GM18519 (cell line): Measurements from ENCODE around the gene FMNL1.

Experiments used
- ATAC-seq: cut with Tn5 transposase; IDR thresholded peaks from one replicate; pipeline ENCODE4 v1.9.1; 2021; ENCODE audit warnings: mild to moderate bottlenecking, moderate library complexity; ENCODE audit not compliant: unreplicated experiment, low FRiP score

FMNL1 gene

DNA sequence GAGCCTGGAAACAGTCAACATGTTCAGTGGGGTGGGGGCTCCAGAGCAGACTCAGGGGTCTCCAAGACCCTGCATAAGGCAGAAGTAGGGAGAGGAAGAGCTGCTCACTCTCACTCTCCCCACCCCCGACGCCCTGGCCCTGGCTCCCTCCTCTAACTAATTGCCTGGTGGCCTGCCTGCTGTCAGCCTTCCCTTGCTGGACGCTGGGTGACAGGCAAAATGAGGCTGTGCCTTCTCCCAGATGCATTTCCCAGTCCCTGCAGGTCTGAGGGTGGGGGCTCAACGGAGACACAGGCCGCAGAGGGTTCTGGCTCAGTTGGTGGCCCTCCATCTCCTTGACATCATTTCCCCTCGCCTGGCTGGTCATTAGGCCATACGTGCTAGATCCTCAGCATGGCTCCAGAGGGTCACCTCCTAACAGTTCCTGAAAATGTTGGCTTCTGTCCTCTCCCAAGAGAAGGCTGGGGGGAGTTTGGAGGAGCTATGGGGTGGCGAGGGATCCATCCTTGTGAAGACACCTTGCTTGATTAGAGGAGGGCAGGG, 1.4 kb downstream of the FMNL1 start:
- ATAC-seq: no peak

DNA sequence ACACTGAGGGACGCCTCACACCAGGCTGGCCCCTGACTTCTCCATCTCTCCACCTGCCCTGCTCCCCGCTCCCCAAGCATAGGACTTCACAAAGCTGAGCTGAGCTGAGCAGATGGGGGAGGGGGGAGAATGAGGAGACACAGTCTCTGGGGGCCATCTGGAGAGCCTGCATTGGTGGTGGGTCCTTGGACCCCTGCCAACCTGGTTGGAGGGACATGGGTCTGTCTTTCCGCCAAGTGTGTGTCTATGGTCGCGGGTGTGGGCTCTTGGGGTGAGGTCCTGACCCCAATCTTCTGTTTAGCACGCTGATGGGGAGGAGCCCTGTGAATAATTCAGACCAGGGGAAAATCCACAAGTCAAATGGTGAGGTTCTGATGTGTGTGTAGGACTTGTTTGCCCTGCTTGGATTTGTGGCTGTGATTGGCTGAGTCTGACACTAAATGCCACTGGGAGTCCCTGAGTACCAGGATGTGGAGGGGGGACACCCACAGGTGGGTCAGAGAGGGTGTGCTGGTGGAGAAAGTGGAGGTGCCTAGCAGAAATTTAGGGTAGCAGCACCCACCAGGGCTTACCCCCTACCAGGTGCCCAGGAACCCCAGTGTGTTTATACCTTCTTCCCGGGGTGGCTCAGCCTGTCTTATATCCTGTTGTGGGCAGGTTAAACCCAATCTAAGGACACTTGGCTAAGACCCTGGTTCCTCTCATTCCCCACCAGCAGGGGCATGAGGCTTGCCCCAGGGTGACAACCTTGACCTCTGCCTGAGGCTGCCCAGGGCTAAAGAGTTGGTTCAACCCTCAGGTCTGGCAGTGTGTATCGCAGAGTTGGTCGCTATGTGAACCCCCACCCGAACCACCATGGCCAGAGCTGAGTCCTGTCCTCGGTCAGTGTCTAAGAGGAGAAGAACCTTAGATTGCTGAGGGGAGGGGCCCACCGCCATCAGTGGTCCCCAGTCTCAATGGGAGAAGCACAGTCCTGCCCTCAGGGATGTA, 2.1 kb downstream of the FMNL1 start:
- no peak for ATAC-seq

DNA sequence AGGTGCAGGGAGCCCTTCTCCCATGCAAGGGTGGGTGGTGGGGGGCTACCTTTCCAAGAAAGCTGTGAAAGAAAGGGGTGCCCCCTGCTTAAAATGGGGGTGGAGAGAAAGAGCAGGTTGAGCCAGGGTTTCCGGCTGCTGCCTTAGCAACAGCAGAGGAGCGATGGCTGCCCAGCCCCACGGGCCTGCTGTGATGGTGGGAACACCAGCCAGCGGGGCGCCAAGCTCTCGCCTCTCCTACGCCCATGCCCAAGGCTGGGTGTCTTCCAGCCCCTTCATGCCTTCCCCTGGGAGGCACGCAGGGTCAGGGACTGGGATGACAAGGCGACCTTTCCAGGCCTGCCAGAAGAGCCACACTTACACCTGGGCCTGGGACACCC, 3.0 kb downstream of the FMNL1 start:
- ATAC-seq: no peak

DNA sequence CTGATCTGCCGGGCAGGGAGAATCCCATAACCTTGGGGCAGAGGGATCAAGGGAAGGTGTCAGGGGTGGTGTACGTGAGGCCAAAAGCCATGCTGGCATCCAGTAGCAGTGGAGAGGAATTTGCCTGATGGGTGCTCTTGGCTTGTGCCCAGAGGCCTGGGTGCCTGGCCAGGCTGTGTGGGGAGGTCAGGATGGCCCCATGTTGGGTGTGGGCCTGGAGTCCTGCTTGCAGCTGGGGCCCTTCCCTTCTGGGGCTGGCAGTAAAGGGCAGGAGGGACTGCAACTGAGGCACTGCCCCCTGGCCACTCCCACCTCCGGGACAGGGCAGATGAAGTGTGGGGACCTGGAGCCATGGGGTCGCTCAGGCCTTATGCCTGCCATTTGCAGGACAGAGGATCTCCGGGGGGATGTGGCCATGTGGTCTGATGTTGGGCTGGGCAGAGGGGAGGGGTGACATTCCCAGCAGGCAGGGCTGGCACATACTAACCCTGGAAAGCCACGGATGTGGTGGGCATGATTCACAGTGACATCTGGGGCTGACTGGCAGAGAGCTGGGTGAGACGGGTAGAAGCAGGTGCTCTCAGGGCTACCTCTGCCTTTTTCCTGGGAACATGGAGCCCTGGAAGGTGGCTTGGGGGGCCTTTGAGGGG, 3.5 kb downstream of the FMNL1 start:
- ATAC-seq: no peak

DNA sequence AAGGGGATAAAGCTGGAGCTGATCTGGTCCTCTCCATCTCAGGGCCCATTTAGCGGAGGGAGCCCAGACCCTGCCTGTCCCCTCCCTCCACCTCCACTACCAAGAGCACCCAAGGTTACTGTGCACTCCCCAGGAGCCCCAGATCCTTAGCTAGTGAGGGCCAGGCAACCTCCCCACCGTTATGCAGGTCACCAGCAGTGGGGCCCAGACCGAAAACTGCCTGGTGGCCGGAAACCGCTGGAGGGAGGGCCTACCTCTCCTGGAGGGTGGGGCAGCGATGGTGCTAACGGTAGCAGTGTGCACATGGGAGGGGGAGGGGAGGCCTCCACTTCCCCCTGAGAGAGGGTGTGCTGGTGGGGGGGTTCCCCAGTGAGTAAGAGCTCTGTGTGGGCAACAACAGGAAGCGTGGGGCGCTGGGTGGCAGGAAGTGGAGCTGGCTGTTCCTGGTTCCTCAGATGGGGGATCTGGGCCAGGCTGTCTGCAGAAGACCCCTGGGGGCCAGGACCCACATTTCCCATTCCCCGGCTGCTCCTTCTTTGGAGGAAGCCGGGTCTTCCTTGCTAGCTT, 4.4 kb downstream of the FMNL1 start:
- ATAC-seq: no peak

DNA sequence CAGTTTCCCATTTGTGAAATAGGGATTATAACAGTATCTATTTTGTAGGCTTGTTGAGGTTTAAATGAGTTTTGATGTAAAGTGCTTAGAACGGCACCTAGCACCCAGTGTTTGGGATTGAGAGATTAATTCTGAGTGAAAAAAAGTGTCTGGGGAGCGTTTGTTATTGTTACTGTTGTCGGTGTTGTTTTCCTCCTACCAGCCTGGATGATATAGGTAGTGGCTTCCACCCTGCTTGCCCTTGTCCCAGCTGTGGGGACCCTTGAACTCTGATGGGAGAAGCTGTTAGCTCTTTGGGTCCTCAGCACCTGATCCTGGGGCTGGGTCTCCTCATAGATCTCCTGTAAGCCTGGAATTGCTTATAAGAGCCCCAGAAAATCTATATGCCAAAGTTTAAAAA, 4.9 kb downstream of the FMNL1 start:
- no peak for ATAC-seq

DNA sequence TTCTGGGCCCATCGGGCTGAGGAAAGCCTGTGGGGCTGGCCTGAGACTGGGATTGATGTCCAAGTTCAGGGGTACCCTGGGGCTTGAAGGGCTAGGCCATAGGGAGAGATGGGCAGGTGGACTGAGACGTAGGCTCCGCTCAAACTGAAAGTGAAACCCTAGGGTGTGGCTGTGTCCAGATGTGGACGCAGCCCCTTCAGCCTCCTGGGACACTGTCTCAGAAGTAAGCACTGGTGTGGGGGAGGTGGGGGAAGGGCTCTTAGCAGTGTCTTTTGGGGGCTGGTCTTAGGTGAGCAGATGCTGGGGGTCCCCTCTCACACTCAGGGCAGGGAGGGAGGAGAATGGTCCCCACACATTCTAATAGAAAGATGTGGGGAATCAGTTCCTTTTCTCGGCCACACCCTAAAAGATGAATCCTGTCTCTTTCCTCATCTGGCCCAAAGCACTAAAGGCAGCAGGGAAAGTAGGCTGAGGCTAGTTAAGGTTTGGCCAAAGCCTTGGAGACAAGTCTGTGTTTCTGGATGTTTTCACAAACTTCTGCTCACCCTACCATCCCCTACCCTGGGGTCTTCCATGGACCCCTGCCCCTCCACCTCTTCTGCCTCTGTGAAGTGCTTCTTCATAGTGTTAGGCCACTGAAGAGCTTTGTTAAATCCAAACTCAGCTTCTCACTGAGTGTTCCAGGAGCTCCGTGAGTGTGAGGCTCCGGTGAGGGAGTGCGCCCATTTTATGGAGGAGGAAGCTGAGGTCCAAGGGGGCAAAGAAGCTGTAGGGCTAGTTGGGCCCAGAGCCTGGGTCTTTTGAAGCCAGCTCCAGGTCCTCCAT, 5.6 kb downstream of the FMNL1 start:
- no peak for ATAC-seq

DNA sequence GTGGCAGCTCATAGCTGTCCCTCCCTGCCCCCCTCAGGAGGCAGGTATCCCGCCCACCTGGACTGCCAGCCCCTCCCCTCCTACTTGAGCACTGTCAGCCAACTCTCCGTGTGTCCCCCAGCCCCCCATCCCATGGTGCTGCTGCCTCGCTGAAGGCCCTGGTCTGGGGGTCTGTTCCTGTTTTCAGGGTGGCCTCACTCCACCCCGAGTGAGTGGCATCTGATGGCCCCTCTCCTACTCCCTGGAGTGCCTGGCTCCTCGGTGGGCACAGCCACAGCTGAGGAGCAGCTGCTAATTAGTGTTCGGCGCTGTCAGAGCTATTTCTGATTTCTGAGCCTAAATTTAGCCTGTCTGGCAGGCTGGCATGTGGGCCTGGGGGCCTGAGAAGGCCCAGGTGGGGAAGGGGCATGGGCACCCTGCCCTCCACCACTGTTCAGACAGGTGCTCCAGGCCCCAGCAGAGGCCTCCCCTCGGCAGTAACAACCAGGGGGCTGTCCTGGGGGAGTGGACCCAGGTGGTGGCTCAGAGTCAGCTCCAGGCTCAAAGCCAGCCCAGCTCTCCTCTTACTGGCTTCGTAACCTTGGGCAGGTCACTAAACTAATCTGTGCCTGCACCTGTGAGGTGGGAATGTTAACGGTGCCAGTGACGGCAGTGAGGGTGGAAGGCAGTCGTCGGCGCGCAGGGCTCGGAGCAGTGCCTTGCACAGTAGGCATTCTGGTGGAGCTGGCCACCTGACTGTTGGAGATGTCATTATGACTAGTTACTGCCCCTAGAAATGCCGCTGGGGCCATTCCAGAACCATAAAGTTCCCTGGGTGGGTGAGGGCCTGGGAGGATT, 6.5 kb downstream of the FMNL1 start:
- ATAC-seq: no peak

DNA sequence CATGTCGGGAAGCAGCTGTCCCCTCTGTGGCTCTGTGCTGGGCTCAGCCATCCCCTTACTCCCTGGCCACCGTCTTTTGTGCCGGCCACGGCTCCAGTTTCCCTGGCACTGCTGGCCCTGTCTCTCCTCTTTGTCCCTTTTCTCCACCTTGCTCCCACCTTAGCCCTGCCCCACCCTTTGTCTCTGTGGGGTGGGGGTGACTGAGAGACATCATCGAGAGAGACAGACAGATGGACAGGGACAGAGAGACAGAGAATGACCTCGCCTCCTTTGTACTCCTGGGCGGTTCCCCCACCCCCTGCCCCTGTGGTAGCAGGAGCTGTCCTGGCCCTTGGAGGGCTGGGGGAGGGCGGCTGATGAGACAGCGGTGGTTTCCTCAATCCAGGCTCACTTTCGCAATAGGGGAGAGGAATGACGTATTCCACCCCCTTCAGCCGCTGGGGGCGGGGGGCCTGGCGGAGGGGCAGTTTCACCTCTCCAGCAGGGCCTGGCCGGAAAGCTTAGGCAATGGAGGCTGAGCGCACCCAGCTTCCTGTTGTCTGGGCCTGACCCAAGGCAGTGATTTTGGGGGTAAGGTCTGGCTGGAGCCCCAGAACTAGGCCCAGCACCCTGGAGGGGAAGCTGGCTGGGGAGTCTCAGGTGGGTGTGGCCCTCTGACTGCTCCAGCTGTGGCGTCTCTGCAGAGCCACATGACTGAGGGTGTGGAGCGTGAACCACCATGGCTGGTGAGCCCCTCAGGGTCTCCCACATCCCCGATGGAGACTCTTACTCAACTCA, 7.3 kb downstream of the FMNL1 start:
- peak; percentile 24 for ATAC-seq

DNA sequence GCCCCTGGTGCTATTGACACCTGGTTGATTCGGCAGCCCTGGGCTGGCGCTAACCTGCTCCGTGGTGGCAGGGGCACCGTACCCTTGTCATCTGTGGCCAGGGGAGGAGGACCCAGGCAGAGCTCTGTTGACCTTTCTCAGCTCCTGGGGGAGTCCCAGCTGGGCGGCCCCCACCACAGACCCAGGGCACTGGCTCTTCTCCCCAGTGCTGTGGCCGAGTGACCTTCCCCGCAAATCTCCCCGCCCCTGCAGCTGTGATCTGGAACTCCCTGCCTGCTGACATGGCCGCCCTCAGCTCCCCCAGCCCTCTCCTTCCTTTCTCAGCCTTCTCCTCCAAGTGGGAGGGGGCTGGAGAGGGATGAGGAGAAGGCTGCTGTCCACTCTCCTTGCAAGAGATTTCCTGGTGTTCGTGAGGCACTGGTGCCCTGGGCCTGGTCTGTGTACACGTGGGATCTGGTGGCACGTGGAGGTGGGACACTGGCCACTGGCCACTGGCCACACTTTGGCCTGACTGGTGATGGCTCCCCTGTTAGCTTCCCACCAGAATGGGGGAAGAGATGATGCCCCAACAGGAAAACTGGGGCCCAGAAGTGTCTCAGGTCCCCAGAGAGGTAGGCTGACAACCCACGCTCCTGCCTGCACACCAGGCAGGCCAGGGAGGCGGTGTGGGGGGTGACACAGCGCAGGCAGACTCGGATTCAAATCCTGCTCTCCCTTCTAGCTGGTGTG, 8.2 kb downstream of the FMNL1 start:
- no peak for ATAC-seq

DNA sequence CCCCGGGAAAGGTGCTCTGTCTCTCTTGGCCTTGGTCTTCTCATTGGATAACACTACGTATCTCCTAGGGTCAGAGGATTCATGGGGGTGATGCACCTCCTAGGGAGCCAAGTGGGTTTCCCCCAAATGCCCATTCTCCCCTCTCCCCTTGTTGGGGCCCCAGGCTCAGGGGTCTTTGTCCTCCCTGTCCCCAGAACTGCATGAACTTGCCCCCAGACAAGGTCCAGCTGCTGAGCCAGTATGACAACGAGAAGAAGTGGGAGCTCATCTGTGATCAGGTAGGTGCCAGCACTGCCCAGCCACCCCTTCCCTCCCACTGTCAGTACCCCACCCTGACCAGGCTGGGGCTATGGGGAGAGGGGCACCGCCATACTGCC, 8.7 kb downstream of the FMNL1 start:
- no peak for ATAC-seq

DNA sequence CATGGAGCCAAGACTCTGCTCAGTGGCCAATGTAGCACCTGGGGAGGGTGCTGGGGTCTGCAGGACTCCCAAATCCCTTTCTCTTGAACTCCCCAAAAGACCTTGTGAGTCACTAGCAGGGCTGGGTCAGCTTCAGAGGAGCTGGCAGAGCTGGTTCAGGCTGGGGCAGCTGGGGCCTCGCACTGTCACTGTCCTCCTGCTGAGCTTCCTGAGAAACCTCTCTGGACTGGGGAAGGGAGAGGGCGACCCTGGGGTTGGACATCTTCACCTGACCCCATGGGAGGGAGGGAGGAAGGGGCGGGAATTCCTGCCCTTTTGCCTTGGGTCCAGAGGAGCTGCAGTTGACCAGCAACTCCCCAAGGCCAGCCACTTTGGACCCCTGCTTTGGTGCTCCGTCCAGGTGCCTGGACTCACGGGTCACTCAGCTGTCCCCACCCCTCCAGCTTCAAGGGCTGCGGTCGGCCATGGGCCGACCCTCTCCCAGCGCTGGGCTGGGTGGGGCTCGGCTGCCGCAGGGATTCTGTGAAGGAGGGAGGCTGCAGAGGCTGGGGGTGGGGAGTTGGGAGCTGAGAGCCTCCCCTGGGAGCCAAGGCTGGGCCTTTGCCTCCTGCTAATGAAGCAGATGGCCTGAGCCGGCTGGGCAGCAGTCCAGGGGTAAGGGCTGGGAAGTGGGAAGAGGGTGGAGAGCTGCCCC, 9.2 kb downstream of the FMNL1 start:
- no peak for ATAC-seq

DNA sequence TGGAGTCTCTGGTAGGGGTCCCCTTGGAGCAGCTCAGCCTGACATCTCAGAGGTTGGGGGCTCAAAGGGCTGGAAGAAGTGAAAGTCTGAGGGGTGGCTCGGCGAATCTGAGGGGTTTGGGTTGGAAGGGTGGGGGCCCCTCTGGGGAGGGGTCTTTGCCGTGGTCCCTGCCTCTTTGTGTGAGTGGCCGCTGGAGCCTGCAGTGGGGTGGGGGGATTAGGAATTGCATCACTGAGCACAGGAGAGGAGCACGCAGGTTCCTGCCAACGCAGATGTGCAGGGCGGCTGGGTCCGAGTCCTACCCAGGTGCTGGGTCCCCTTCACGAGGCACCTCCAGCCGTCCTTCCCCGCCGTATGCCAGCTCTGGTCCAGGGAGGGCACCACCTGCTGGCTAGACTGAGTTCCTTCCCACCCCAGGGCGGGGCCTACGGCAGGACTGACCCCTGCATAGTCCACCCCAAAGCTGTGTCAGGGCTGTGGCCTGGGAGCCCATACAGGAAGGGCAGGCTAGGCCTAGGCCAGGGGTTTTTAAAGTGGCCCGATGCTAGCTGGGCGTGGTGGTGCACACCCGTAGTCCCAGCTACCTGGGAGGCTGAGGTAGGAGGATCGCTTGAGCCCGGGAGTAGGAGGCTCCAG, 9.9 kb downstream of the FMNL1 start:
- no peak for ATAC-seq

DNA sequence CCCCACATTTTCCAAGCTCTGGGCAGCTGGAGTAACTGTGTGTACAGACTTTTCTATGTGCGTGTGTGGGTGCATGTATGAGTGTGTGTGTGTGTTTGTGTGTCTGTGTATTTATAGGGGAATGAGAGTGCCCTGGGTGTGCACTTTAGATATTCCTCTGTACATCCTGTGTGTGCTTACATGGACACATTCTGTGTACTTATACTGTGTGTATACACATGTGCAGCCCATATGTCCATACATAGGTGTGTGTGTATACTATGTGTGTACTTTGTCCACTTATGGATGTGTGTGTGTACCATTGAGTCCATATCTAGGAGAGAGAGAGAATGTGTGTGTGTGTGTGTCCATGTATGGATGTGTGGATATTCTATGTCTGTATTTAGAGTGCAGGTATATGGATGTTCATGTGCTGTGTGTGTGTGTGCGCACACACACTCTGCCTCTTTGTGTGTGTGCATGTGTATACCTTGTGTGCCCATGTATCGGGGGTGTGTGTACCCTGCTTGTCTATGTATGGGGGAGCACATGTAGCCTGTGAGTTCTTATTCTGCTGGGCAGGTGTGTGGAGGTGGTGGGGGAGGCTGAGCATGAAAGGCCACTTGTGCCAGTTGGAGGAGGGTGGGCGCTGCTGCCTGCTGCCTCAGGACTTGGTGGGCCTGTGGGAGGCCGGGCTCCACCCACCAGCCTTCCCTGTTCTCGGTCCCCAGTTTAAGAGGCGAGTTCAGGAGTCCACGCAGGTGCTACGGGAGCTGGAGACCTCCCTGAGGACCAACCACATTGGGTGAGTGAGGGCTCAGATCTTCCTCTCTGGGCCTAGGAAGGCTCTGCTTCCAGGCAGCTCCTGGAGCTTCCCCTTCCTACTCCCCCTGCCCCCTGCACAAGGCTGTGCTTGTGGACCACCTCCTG, 11.1 kb downstream of the FMNL1 start:
- ATAC-seq: no peak

DNA sequence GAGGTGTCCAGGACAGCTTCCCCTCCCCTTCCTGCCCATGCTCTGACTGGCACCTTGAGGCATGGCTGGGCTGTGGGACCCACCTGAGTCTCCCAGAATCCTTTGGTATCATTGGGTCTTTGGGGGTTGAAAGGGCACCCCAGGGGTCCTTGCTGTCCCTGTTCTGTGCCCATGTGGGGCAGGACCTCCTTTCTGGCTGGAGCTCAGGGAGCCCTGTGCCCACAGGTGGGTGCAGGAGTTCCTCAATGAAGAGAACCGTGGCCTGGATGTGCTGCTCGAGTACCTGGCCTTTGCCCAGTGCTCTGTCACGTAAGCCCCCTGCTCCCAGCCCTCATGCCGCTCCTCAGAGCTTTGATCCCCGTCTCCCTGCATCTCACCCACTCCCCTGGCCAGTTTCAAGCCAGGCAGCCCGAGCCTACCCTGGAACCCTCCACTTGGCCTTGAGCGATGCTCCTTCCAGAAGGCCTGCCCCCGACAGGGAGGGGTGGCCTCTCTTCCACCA, 11.8 kb downstream of the FMNL1 start:
- ATAC-seq: no peak
